Measurements from ENCODE around the gene MCTS1.
"Not testable (repeated sequence)": the region's sequence is repeated elsewhere in the genome, so short reads cannot be mapped to it uniquely, and the experiment has no call there.

Gene MCTS1

GRCh38 chrX:120629667-120630537 lies 26.0 kb downstream of the MCTS1 start, which contains the start of gene C1GALT1C1:
C1GALT1C1 (minus strand) TSS chrX:120630054; CDS start chrX:120627166, 2,888 bp downstream.
- H3K9me3 ChIP-seq (ENCODE audit: control insufficient read depth in 2 of 2, low read length in 2 of 2): no peaks in the 10 kb centered on the region

GRCh38 chrX:120638619-120639018 lies 34.7 kb downstream of the MCTS1 start:
- H3K9ac ChIP-seq (ENCODE audit: low read length in 2 of 2): no peak overlapping the region

More at GRCh38 chrX:120629667-120630537, 26.0 kb downstream of the MCTS1 start, which contains the start of gene C1GALT1C1:
- Histone ChIP-seq H3K36me3 (ENCODE audit: control insufficient read depth in 2 of 2, insufficient read depth in 2 of 2, low read length in 2 of 2) (no peaks in the 10 kb centered on the region), H3K27me3 (ENCODE audit: control insufficient read depth in 1 of 2, insufficient read depth in 2 of 2, low read length in 2 of 2) (no peaks in the 10 kb centered on the region), H3K27ac (ENCODE audit: low read length) (peak within 1 kb of the TSS; percentile 84), H3K9ac (ENCODE audit: low read length in 2 of 2) (peak within 1 kb of the TSS; percentile 79 to 87), H3K4me1 (ENCODE audit: control insufficient read depth, insufficient read depth, low read length) (no peaks in the 10 kb centered on the region), H3K4me3 (ENCODE audit: low read length in 2 of 2) (peak within 1 kb of the TSS; percentile 79 to 82)

DNA sequence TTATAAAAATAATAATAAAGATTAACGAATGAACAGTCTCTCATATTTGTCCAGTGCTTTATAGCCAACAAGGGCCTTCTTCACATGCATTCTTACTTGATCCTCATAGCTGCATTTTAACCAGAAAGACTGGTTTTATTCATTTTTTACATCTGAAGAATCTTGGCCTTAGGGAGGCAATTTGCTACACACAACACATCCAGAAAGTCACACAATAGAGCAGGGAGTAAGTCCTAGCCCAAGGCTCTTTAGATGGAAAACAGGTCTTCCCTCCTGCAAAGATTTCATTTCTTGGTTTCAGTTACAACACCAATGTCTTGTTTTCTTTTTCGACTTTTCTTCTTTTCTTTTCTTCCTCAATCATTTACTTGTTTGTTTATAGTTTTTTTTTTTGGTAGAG lies 39.0 kb downstream of the MCTS1 start:
- Histone ChIP-seq H3K36me3 (ENCODE audit: control insufficient read depth in 2 of 2, insufficient read depth in 2 of 2, low read length in 2 of 2) (no peaks in the 10 kb centered on the region), H3K9me3 (ENCODE audit: control insufficient read depth in 2 of 2, low read length in 2 of 2) (no peaks in the 10 kb centered on the region), H3K4me3 (ENCODE audit: low read length in 2 of 2) (no peak overlapping the region), H3K27me3 (ENCODE audit: control insufficient read depth in 1 of 2, insufficient read depth in 2 of 2, low read length in 2 of 2) (no peaks in the 10 kb centered on the region), H3K4me1 (ENCODE audit: control insufficient read depth, insufficient read depth, low read length) (no peaks in the 10 kb centered on the region), H3K9ac (ENCODE audit: low read length in 2 of 2) (no peak overlapping the region), H3K27ac (ENCODE audit: low read length) (no peak overlapping the region)

More at GRCh38 chrX:120638619-120639018, 34.7 kb downstream of the MCTS1 start:
- Histone ChIP-seq H3K36me3 (ENCODE audit: control insufficient read depth in 2 of 2, insufficient read depth in 2 of 2, low read length in 2 of 2) (no peaks in the 10 kb centered on the region), H3K9me3 (ENCODE audit: control insufficient read depth in 2 of 2, low read length in 2 of 2) (no peaks in the 10 kb centered on the region), H3K27me3 (ENCODE audit: control insufficient read depth in 1 of 2, insufficient read depth in 2 of 2, low read length in 2 of 2) (no peaks in the 10 kb centered on the region), H3K4me1 (ENCODE audit: control insufficient read depth, insufficient read depth, low read length) (no peaks in the 10 kb centered on the region), H3K4me3 (ENCODE audit: low read length in 2 of 2) (no peak overlapping the region), H3K27ac (ENCODE audit: low read length) (no peak overlapping the region)

DNA sequence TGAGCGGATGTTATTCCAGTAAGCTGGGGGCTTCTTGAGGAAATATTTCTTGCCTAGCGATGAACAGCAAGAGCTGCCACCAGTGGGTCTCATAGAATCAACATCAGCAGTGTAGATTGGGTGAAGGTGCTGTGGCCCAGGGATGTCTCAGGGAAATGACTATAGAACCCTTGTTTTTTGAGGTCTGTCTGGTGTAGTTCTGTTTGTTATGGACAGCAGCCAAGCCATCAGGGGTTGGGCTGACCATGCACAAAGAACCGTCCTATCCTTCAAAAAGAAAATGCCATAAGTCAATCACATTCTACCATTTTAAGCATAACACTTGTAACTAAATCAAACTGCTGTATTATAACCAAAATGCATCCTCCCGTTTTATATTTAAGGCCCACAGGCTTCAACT lies 43.2 kb downstream of the MCTS1 start:
- no peak overlapping the region for H3K27ac ChIP-seq (ENCODE audit: low read length)
- H3K9ac ChIP-seq (ENCODE audit: low read length in 2 of 2): no peak overlapping the region
- no peak overlapping the region for H3K4me3 ChIP-seq (ENCODE audit: low read length in 2 of 2)
- H3K36me3 ChIP-seq (ENCODE audit: control insufficient read depth in 2 of 2, insufficient read depth in 2 of 2, low read length in 2 of 2): no peaks in the 10 kb centered on the region
- H3K4me1 ChIP-seq (ENCODE audit: control insufficient read depth, insufficient read depth, low read length): no peaks in the 10 kb centered on the region
- no peaks in the 10 kb centered on the region for H3K27me3 ChIP-seq (ENCODE audit: control insufficient read depth in 1 of 2, insufficient read depth in 2 of 2, low read length in 2 of 2)
- H3K9me3 ChIP-seq (ENCODE audit: control insufficient read depth in 2 of 2, low read length in 2 of 2): no peaks in the 10 kb centered on the region

- not testable (repeated sequence) for H3K9me3 ChIP-seq (ENCODE audit: control insufficient read depth in 2 of 2, low read length in 2 of 2); H3K4me3 ChIP-seq (ENCODE audit: low read length in 2 of 2); H3K36me3 ChIP-seq (ENCODE audit: control insufficient read depth in 2 of 2, insufficient read depth in 2 of 2, low read length in 2 of 2); H3K27ac ChIP-seq (ENCODE audit: low read length); H3K9ac ChIP-seq (ENCODE audit: low read length in 2 of 2); H3K27me3 ChIP-seq (ENCODE audit: control insufficient read depth in 1 of 2, insufficient read depth in 2 of 2, low read length in 2 of 2); H3K4me1 ChIP-seq (ENCODE audit: control insufficient read depth, insufficient read depth, low read length)
These were observed 48.4 kb downstream of the MCTS1 start for GRCh38 chrX:120652256-120652655.

DNA sequence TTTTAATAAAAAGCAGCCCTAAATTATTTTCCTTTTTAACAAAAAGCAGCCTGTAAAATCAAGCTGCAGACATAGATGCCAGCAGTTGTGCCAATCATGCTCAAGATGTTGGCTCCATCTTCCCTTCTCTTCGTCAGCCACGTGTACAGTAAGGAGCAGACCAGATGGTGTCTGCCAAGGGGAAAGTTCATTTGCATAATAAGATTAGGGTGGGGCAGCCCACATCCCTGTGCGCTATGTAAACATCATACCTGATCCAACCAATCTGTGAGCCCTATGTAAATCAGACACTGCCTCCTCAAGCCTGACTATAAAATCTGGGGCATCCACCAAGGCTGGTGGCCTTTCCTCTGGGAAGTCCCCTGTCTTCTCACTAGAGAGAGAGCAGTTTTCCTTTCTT lies 49.1 kb downstream of the MCTS1 start:
- Histone ChIP-seq H3K36me3 (ENCODE audit: control insufficient read depth in 2 of 2, insufficient read depth in 2 of 2, low read length in 2 of 2) (no peaks in the 10 kb centered on the region), H3K4me3 (ENCODE audit: low read length in 2 of 2) (no peak overlapping the region), H3K9ac (ENCODE audit: low read length in 2 of 2) (no peak overlapping the region), H3K27me3 (ENCODE audit: control insufficient read depth in 1 of 2, insufficient read depth in 2 of 2, low read length in 2 of 2) (peaks cover 0 to 5% of the 10 kb centered on the region in 2 donors), H3K9me3 (ENCODE audit: control insufficient read depth in 2 of 2, low read length in 2 of 2) (no peaks in the 10 kb centered on the region), H3K4me1 (ENCODE audit: control insufficient read depth, insufficient read depth, low read length) (no peaks in the 10 kb centered on the region), H3K27ac (ENCODE audit: low read length) (no peak overlapping the region)

DNA sequence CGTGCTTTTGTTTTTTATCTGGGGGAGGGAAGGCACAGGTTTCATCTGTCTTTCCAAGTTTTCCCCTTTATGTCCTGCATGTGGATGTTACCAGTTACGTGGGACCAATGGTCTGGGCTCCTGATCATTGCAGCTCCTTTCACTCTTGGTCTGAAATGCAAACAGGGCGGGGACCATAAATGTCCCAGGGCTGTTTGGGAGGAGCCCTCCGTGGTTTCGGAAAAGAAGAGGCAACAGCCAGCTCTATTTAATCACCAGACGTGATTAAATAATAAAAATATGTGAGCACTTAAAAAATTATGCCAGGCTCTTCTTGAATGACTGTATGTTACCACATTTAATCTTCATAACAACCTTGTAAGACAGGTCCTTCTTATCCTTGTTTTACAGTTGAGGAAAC lies 56.7 kb downstream of the MCTS1 start:
- Histone ChIP-seq H3K27ac (ENCODE audit: low read length) (no peak overlapping the region), H3K27me3 (ENCODE audit: control insufficient read depth in 1 of 2, insufficient read depth in 2 of 2, low read length in 2 of 2) (peaks cover 0 to 3% of the 10 kb centered on the region in 2 donors), H3K9ac (ENCODE audit: low read length in 2 of 2) (no peak overlapping the region), H3K9me3 (ENCODE audit: control insufficient read depth in 2 of 2, low read length in 2 of 2) (no peaks in the 10 kb centered on the region), H3K4me1 (ENCODE audit: control insufficient read depth, insufficient read depth, low read length) (no peaks in the 10 kb centered on the region), H3K36me3 (ENCODE audit: control insufficient read depth in 2 of 2, insufficient read depth in 2 of 2, low read length in 2 of 2) (no peaks in the 10 kb centered on the region), H3K4me3 (ENCODE audit: low read length in 2 of 2) (no peak overlapping the region)

All from stomach smooth muscle (tissue), 2 donors.